ENCODE results near the gene CACNB4. TPM values are rescaled to one million over a fixed set of nuclear protein-coding genes. Genes with fewer than 3 reads are reported as not detected.

CACNB4 gene
- total RNA-seq, 4 donors from 2014 or later = 2.3 to 5.8 (median 2.8) TPM

DNA sequence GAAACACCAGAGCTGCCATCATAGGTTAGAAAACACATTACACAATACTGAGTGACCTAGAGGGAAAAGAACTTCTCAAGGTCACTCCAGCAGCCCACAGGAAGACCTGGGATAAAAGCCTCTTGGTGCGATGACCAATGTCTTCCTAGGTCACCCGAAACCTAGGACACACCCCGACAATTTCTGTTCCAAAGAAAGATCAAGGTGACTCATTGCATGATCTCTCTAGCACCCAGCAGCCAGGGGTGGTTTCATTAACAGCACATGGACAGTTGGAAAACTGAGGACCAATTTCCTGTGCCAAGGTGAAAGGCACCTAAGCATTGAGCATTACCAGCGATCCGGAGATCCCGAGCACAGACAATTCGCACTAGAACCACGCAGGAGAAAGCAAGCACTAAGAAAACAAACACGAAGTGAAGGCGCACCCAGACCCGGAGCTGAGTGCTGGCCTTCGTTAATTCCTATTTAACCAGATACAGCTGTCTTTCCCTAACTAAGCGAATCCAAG, 1.5 kb downstream of the CACNB4 start:
- TF ChIP-seq, protein P1, sequence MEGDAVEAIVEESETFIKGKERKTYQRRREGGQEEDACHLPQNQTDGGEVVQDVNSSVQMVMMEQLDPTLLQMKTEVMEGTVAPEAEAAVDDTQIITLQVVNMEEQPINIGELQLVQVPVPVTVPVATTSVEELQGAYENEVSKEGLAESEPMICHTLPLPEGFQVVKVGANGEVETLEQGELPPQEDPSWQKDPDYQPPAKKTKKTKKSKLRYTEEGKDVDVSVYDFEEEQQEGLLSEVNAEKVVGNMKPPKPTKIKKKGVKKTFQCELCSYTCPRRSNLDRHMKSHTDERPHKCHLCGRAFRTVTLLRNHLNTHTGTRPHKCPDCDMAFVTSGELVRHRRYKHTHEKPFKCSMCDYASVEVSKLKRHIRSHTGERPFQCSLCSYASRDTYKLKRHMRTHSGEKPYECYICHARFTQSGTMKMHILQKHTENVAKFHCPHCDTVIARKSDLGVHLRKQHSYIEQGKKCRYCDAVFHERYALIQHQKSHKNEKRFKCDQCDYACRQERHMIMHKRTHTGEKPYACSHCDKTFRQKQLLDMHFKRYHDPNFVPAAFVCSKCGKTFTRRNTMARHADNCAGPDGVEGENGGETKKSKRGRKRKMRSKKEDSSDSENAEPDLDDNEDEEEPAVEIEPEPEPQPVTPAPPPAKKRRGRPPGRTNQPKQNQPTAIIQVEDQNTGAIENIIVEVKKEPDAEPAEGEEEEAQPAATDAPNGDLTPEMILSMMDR (IDR thresholded peaks at IDR 0.05; ENCODE audit: low read depth) = no peak

DNA sequence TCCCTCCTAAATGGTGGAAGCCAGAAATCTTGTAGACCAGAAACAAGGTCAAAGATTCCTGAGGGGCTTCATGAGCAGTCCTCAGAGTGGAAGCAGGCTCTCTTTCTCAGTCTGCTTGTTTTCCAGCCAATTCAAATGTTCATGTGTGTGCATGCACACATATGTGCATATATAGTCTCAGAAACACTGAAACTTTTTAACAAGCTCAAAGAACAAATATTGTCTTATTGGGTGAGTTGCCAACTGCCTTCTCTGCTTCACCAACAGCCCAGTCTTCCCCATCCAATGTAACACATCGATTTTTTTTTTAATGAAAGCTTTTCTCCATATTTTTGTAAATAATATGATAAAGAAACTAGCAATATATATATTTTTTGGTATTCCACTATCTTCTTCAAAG, 3.7 kb downstream of the CACNB4 start:
- TF ChIP-seq, protein P1 (IDR thresholded peaks at IDR 0.05; ENCODE audit: low read depth) = no peak

DNA sequence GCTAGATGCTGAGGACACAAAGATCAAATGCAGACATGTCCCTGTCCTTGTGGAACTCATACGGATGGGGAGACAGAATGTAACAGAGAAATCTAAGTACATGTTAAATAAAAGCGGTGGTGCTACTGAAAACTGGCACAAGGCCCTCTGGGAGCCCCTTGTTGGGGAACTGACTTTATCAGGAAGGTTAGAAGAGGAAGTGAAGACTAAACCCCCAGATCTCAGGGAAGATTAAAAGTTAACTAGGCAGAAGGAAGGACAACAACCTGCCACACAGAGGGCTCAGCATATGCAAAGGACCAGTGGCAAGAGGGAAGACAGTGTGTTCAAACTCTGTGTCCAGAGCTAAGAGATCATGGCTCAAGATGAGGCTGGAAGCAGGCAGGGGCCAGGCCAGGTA, 4.8 kb downstream of the CACNB4 start:
- TF ChIP-seq, protein P1 (IDR thresholded peaks at IDR 0.05; ENCODE audit: low read depth) = no peak

DNA sequence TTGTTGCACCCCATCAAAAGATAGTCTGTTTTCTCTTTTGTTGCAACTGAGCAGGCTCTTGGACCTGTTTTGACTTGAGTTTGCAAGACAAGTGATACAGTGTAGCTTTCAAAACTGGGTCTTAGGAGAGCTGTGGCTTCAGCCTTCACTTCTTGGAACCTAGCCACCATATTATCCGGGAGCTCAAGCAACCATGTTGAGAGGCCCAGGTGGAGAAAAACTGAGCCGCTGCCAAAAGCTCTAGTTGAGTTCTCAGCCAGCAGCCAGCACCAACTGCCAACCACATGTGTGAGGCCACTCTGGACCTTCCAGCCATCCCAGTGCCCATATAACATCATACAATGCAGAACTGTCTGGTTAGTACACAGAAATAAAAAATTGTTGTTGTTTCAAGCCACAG, 5.4 kb downstream of the CACNB4 start:
- TF ChIP-seq, protein P1 (IDR thresholded peaks at IDR 0.05; ENCODE audit: low read depth) = no peak

DNA sequence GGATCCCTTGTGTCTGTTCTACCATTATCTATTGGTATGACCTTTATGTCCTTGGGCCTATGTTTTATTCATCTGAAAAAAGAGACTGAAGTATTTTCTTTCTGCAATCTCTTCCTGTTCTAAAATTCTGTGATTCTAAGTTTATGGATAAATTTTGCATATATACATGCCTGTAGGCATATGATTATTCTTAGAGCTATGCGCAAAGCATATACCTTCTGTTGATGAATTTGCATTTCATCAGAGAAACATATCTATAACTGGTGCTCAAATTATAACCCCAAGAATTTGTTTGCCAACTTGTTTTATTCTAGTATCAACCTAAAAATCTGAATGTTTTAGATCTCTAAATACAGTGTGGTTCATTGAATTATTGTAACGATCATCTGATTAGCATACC, 6.7 kb downstream of the CACNB4 start:
- TF ChIP-seq, protein P1 (IDR thresholded peaks at IDR 0.05; ENCODE audit: low read depth) = no peak

DNA sequence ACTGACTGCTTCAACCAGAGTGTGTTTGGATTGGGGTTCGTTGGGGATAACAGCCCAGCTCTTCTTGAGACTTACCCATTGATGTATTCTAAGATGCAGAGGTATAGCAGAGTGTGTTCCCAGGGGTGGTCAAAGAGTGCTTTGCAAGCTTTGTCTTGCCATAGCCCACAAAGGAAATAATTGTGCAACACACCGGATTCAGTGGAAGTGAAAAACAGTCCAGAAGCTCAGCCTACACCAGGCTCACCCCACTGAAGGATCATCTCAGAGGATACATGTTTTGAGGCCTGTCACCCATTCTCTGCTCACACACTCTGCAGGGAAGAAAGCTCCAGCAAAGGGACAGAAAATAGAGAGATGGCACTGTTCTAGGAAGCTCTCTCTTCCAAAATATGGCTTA, 9.6 kb downstream of the CACNB4 start:
- TF ChIP-seq, protein P1 (IDR thresholded peaks at IDR 0.05; ENCODE audit: low read depth) = no peak

DNA sequence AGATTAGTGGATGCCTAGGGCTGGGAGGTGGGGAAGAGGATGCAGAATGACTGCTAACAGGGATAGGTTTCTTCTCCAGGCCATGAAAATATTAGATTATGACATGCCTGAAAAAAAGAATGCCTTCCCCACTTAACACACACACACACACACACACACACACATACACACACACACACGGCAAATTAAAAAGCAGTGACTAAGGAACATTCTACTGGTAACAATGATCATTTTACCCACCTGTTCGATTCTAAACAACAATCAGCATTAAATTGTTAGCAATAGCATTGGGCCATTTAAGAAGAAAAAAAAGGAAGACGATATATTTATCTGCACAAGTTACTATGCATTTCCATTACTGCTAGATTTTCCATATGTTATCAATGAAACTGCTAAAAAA, 10.8 kb downstream of the CACNB4 start:
- TF ChIP-seq, protein P1 (IDR thresholded peaks at IDR 0.05; ENCODE audit: low read depth) = no peak

All from subcutaneous adipose tissue (tissue), 4 donors.